Esophagus mucosa (tissue), 1 donor: Measurements from ENCODE around the gene NTHL1. TPM values are rescaled to one million over a fixed set of nuclear protein-coding genes. Genes with fewer than 3 reads are reported as not detected.

Experiments
- ATAC-seq: fragments of 200-7000 bp; cut with Tn5 transposase; one replicate; pipeline ENCODE4 v1.9.1; 2020
- total RNA-seq: library from RNA; stranded (reverse); gene quantifications from one replicate; pipeline ENCODE4 v1.2.4, GENCODE V29; 2023
- donor health status: DM: yes; HTN: yes; CAD: no.

The NTHL1 gene
- total RNA-seq, 1 donor from 2014 or later: 15.8 TPM

DNA sequence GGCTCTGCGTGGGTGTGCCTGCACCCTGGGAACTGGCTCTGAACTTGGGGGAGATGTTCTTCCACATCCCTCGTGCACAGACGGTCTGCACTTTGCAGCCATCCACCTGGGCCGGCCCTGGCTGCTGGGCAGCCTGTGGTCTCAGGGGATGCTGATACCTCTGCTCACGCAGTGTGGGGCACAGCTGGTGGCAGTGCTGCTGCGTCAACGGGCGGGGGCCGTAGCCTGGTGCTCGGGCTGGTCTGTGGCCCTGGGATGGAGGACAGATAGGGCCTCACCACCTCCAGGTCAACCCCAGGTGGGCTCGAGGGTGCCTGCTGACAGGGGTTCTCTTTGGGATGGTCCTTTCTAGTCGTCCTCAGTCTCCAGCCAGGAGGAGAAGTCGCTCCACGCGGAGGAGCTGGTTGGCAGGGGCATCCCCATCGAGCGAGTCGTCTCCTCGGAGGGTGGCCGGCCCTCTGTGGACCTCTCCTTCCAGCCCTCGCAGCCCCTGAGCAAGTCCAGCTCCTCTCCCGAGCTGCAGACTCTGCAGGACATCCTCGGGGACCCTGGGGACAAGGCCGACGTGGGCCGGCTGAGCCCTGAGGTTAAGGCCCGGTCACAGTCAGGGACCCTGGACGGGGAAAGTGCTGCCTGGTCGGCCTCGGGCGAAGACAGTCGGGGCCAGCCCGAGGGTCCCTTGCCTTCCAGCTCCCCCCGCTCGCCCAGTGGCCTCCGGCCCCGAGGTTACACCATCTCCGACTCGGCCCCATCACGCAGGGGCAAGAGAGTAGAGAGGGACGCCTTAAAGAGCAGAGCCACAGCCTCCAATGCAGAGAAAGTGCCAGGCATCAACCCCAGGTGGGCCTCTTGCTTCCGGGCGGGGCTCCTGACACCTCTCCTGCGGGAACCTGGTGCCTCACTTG is 36.5 kb upstream of the NTHL1 start:
- ATAC-seq: no peak

DNA sequence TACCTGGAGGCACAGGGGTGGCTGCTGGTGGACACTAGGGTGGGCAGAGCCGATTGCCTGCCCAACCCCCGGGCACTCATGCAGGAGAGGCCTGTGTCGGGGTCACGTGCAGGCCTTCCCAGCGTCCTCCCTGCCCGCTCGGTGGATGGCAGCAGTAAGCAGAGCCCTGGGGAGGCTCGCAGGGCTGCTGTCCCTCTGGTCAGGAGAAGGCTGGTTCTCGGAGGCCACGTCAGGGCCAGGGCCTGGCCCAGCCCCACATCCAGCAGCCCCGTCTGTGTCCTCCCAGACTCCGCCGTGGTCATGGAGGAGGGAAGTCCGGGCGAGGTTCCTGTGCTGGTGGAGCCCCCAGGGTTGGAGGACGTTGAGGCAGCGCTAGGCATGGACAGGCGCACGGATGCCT is 35.8 kb upstream of the NTHL1 start:
- no peak for ATAC-seq

DNA sequence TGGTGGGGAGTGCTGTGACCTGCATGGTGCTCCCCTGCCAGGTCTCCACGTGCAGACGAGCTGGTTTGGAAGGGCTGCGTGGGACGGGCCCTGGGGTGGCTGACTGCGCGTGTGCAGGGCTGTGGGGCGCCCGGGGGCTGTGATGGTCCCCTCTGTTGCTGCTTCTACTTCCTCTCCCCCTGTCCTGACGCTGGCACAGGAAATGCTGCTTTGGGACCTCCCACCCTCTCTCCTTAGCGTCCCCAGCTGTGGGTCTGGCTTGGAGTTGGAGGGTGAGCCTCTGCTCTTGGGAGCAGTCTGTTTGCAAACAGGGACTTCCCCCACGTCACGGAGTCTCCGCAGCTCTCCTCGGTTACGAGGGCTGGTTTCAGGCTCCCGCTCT is 35.3 kb upstream of the NTHL1 start:
- no peak for ATAC-seq

DNA sequence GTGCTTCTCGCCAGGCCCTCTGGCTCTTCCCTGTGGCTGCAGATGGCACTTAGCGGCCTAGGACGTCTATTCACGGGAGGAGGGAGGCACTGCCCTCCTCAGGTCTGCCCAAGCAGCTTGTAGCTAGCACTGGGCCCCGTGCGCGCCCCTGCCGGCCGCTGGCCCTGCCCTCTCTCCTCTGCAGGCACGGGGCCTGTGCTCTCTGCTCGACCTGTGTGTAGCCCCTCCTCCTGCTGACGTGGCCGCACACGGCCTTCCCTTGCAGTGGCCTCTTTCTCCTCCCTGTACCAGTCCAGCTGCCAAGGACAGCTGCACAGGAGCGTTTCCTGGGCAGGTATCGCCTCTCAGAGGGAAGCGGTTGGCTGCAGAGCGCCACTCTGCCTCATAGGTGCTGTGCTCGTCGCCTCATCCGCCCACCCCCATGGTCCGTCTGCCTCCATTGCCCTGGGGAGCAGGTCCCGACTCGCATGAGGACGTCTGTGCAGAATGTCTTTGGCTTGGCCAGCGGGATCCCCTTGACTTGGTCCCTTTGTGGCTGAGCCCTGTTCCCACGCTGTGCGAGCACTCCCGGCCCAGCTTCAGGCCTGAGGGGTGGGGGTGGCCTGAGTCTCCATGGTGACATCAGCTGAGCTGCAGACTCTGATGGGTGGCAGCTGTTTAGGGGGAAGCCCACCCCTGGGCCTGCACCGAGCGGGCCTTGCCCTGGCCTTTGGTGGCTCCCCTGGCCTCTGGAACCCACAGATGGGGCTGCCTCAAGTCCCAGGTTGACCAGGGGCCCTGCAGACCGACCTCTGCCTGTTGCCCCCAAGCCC is 34.7 kb upstream of the NTHL1 start:
- peak; percentile 77 for ATAC-seq

DNA sequence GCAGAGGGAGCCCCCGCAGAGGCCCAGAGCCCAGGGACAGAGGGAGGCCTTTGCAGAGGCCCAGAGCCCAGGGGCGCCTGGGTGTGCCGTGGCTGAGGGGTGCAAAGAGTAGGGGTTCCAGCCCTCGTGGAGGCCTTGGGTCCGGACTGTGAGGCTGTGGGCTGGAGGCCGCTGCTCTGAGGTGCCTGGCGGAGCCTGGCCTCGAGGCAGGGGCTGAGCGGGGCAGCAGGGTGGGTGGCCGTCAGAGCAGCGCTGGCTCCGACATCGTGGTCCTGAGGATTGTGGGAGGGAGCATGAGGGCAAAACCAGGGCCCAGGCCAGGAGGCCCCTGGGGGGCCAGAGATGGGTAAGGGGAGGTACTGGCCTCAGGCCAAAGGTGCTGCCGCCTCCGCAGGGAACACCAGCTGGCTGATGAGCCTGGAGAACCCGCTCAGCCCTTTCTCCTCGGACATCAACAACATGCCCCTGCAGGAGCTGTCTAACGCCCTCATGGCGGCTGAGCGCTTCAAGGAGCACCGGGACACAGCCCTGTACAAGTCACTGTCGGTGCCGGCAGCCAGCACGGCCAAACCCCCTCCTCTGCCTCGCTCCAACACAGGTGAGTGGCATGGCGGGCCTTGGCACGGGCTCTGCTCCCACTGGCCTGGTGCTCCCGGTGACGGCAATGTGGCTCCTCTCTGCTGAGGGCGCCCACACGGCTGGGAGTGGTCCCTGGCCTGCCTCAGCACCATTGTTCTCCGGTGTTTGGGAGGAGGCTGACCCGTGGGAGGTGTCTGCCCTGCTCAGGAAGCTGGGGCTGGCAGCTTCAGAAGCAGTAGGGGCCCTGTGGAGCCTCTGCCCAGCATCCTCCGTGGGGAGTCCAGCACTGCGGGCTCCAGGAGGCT is 33.8 kb upstream of the NTHL1 start:
- peak; percentile 11 for ATAC-seq

DNA sequence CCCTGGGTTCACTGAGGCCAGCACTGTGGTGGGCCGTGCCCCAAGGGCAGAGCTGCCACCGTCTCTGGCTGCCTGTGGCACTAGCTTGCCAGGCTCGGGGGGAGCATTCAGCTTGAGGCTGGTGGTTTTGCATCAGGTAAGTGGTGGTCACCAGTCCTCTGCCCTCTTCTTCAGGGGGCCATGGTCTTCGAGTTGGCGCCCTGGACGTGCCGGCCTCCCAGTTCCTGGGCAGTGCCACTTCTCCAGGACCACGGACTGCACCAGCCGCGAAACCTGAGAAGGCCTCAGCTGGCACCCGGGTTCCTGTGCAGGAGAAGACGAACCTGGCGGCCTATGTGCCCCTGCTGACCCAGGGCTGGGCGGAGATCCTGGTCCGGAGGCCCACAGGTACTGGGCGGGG is 32.4 kb upstream of the NTHL1 start:
- ATAC-seq: no peak

DNA sequence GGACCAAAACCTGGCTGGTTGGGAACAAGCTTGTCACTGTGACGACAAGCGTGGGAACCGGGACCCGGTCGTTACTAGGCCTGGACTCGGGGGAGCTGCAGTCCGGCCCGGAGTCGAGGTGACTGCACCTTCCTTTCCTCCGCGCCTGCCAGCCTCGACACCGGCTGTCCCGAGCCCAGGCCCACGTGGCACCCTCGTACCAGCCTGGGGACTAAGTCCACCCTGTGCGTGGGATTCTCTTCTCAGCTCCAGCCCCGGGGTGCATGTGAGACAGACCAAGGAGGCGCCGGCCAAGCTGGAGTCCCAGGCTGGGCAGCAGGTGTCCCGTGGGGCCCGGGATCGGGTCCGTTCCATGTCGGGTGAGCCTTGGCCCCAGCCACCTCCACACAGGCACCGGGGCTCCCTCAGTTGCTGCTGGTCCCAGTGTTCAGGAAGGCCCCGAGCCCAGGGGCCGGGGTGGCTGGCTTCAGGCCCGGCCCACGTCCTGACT is 31.7 kb upstream of the NTHL1 start:
- no peak for ATAC-seq

DNA sequence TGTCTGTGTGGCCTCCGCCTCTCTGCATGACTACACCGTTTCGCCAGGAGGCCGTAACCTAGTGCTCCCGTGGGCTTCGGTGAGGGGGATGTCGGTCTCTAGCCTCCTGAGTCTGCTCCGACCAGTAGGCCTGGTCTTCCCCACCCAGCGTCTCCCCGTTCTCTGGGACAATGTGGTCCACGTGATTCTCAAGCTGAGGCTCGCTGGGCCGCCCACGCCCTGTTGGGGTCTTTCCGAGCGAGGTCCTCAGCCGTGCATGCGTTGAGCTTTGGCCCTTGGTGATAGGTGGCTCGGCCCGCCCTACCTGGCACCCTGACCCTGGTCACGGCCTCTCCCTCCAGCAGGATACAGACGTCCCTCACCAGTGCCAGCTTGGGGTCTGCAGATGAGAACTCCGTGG is 31.1 kb upstream of the NTHL1 start:
- no peak for ATAC-seq

DNA sequence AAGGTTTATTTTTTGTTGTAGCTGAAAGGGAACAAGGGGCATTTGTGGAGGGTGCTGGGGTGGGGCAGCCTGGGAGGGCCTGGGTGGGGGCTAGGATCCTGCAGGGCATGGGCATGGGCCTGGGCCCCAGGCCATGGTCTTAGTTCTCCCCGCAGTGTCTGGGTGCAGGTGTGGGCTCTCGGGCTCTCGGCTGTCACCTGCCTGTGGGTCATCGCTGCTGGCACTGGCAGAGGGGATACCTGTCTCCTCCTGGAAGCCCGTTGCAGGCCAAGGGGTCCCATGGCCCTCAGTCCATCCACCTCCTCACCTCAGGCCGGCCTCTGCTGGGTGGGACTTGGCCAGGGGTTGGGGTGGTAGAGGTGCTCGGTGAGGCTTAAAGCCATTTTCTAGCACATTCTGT is 30.5 kb upstream of the NTHL1 start:
- no peak for ATAC-seq

DNA sequence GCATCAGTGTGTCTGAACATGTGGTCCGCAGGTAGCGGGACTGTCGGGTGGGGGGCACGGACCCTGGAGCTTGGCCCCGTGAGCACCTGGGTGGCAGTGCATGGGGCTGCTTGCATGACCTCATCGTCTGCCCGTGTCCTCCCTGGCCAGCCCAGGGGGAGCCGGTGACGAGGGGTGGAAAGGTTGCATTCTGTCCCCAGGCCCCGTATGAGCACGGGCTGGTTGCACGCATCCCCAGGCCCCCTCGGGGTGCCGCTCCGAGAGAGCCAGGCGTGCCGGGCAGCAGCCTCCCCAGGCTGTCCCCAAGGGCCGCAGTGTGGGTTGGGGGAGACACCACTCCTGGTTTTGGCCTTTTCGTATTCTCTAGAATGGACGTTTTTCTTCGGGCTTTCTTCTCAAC is 30.1 kb upstream of the NTHL1 start:
- no peak for ATAC-seq

DNA sequence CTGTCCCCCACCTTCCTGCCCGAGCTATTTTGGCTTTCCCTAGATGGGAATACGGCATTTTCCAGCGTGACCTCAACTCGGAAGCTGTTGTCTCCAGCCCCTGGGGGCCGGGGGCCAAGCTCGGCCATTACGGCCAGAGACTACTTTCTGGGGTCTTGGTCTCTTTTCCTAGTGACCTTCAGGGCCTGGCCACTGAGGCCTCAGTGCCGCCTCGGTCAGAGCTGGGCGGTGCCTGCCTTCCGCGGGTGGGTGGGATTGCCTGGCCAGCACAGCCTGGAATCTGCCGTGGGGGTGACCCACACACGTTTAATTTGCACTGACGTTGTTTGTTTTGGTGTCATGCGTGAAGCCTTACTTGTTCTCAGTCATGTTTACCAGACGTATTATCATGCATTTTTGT is 29.4 kb upstream of the NTHL1 start:
- ATAC-seq: no peak

DNA sequence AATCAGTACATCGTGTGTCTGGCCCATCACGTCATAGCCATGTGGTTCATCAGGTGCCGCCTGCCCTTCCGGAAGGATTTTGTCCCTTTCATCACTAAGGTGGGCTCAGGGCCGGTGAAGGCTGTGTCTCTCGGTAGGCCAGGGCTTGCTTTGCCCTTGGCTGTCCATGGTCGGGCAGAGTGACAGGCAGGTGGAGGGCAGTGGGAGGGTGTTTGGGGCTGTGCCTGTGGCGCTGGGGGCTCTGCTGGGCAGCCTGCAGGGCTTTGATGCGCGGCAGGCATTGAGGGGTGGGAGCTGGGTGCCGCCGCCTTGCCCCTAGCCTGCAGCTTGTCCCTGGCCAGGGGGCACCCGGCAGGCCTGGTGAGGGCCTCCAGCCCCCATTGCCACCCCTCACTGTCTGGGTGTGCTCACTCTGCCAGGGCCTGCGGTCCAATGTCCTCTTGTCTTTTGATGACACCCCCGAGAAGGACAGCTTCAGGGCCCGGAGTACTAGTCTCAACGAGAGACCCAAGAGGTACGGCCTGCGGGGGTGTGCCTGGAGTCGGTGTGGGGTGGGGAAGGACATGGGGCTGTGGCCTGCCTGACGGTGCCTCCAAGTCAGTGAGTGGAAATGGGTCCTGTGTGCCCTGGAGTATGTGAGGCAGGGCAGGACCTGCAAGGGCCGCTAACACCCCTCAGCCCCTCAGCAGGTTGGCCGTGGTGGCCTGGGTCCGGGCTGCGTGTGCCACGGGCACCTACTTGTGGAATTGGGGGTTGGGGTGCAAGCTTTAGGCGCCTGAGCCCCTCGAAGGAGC is 28.6 kb upstream of the NTHL1 start:
- no peak for ATAC-seq

DNA sequence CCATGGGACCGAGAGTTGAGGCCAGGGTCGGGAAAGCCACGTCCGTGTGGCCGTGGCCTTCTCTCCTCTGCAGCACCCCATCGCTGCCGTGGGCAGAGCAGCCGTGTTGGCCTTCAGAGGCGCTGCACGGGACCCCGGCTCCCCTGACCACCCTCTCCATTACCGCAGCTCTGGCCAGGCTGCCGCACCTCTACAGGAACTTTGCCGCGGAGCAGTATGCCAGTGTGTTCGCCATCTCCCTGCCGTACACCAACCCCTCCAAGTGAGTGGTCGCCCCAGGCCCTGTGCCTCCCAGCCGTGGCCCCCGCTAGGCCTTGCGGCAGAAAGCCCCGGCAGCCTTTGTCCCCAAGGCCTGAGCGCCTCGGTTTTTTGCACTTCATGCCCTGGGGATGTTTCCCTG is 28.0 kb upstream of the NTHL1 start:
- ATAC-seq: no peak

DNA sequence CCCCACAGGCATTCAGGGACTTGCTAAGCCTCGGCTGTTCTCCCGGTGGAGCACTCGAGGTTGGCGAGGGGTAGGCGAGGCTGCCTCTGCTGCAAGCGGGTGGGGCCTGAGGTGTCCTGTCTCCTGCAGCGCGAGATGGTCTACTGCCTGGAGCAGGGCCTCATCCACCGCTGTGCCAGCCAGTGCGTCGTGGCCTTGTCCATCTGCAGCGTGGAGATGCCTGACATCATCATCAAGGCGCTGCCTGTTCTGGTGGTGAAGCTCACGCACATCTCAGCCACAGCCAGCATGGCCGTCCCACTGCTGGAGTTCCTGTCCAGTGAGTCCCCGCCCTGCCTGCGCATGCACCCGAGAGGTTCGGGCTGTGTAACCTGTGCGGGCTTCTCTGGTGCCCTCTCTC is 26.4 kb upstream of the NTHL1 start:
- no peak for ATAC-seq

DNA sequence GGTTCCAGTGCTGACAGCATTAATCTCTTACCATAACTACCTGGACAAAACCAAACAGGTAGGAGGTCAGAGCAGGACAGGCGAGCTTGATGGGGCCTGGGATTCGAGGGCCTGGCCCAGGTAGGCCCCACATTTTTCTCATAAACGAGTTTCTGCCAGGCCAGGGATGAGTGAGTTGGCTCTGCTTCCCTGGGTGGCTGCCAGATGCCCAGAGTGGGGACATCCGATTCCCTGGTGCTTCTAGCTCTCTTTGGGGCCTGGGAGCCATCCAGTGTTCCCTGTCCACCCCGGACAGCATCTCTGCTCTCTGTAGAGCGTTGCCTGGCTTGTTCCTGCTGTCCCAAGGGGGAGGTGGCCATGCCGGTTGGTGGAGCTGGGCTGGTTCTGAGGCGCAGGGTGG is 25.3 kb upstream of the NTHL1 start:
- ATAC-seq: no peak

DNA sequence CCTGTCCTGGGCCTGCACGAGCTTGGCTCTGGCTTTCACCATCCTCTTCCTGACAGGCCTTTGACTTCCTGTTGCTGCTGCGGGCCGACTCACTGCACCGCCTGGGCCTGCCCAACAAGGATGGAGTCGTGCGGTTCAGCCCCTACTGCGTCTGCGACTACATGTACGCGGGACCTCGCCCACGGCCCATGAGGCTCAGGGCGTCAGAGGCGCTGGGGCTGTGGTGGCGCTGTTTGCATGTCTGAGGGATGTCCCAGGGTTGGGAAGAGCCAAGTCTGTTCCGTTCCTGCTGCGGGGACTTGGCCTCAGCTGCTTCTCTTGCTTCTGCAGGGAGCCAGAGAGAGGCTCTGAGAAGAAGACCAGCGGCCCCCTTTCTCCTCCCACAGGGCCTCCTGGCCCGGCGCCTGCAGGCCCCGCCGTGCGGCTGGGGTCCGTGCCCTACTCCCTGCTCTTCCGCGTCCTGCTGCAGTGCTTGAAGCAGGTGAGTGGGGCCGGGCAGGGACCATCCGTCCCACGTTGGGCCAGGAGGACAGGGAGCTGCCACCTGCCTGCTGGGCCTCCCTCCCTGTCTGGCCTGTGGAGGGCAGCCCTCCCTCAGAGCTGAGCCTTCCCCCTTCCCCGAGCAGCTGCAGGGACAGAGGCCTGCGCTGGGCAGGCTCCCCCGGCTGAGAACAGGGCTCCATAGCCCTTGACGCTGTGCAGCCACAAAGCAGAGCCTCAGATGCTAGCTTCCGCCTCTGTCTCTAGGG is 24.0 kb upstream of the NTHL1 start:
- ATAC-seq: peak; percentile 50

DNA sequence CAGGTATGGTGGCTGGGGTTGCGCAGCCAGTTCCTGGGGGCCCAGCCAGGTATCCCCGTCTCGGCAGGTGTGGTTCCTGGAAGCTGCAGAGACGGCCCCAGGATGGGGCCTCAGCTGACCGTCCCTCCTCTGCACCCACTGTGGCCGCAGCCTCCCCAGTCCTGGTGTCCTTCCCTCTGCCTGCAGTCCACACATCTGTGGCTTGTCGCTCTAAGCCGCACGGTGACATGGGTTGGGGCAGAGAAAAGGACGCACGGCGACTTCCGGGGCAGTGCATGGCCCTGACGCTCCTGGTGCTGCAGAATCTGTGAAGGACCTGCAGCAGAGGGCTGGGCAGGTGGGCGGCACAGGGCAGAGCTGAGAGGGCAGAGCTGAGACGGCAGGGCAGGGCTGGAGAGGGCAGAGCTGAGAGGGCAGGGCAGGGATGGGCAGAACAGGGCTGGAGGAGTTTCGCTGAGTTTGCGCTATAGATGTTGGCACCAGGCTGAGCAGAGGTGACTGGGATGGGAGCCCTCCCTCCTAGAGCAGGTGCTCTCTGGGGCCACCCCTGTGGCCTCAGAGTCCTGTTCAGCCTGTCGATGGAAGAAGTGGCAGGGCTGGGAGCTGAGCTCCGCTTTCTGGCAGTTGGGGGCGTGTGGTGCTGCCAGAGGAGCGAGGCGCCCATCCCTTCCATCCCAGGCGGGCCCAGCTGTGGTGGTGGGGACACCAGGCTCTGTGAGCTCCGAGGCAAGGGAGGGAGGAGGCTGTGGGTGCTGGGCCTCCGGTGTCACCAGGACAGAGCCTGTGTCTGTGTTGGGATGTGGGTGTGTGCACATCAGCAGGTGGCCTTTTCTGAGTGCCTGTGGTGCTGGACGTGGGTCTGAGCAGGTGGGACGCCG is 23.2 kb upstream of the NTHL1 start:
- ATAC-seq: peak; percentile 53

DNA sequence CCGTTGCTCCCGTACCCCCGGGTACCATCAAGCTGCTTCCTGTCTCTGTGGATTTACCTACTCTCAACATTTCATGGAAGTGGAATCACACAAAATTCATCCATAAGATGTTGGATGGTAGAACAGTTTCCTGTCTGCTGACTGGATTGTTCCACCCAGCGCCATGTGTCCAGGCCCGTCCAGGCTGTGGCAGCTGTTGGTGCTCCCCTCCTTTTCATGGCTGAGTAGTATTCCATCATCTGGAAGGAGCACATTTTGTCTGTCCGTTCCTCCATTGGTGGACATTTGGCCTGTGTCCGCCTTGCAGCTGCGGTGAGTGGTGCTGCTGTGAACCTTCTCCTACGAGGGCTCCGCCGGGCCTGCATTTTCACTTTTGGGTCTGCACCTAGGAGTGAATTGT is 18.5 kb upstream of the NTHL1 start:
- ATAC-seq: no peak

DNA sequence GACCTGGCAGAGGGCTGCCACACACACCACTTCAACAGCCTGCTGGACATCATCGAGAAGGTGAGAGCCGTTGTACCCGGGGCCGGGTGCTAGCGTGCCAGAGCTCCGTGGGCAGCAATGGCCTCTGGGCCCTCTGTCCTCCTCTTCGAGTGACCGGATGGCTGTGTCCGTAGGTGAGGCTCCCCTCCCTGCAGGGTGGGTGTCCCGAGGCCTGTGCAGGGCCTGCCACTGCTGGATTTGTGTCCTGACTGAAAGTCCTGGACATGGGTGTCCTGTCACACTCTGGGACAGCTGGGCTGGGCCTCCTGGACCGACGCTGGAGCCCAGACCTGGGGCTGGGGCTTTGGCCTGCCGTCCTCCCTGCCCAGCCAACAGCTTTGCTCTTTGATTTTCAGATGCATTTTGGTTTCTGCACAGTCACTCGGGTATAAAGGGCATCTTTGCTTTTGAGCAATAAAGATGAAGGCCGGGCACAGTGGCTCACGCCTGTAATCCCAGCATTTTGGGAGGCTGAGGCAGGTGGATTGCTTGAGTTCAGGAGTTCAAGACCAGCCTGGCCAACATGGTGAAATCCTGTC is 16.8 kb upstream of the NTHL1 start:
- ATAC-seq: no peak

DNA sequence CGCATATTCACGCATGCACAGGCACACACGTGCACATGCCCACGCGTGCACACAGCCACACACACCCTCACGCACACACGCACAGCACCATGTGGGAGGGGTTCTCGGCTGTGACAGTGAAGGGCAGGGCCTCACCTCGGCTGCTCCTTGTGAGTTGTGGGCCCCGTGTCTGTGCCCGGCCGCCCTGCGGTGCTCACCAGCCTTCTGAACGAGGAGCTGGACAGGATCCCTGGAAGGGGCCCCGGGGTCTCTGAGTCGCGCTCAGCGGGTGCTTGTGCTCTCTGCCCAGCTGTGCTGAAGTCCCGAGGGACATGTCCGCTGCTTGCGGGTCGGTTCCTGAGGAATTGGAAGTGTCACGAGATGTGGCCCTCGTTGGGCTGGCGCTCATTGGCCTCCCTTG is 16.2 kb upstream of the NTHL1 start:
- ATAC-seq: no peak
